ENCODE measurements around the gene CCBE1.

The CCBE1 gene

GRCh38 chr18:59500765-59501164, 196.5 kb downstream of the CCBE1 start:
- no peak for DNase-seq
- Histone ChIP-seq H3K27ac (ENCODE audit: insufficient read depth, low read length, poor library complexity, severe bottlenecking) (no peak overlapping the region), H3K27me3 (replicated peaks; ENCODE audit: control insufficient read depth, insufficient read depth, low read length, poor library complexity, severe bottlenecking) (no peaks in the 10 kb centered on the region), H3K9me3 (ENCODE audit: control insufficient read depth, low read length) (no peaks in the 10 kb centered on the region), H3K4me3 (ENCODE audit: insufficient read depth, low read depth, low read length, poor library complexity, severe bottlenecking) (no peak overlapping the region), H3K36me3 (ENCODE audit: control insufficient read depth, insufficient read depth, low read length) (no peaks in the 10 kb centered on the region), H3K4me1 (ENCODE audit: control insufficient read depth, insufficient read depth, low read length, poor library complexity, severe bottlenecking) (no peaks in the 10 kb centered on the region)

GRCh38 chr18:59498506-59499086, 198.6 kb downstream of the CCBE1 start:
- Histone ChIP-seq H3K36me3 (ENCODE audit: control insufficient read depth, insufficient read depth, low read length) (no peaks in the 10 kb centered on the region), H3K4me1 (ENCODE audit: control insufficient read depth, insufficient read depth, low read length, poor library complexity, severe bottlenecking) (no peaks in the 10 kb centered on the region), H3K9me3 (ENCODE audit: control insufficient read depth, low read length) (no peaks in the 10 kb centered on the region), H3K27ac (ENCODE audit: insufficient read depth, low read length, poor library complexity, severe bottlenecking) (no peak overlapping the region), H3K4me3 (ENCODE audit: insufficient read depth, low read depth, low read length, poor library complexity, severe bottlenecking) (no peak overlapping the region), H3K27me3 (replicated peaks; ENCODE audit: control insufficient read depth, insufficient read depth, low read length, poor library complexity, severe bottlenecking) (no peaks in the 10 kb centered on the region)
- no peak for DNase-seq

GRCh38 chr18:59492756-59493421, 204.3 kb downstream of the CCBE1 start:
- DNase-seq = no peak
- no peaks in the 10 kb centered on the region for H3K4me1 ChIP-seq (ENCODE audit: control insufficient read depth, insufficient read depth, low read length, poor library complexity, severe bottlenecking)
- H3K4me3 ChIP-seq (ENCODE audit: insufficient read depth, low read depth, low read length, poor library complexity, severe bottlenecking) = no peak overlapping the region
- H3K9me3 ChIP-seq (ENCODE audit: control insufficient read depth, low read length) = no peaks in the 10 kb centered on the region
- no peak overlapping the region for H3K27ac ChIP-seq (ENCODE audit: insufficient read depth, low read length, poor library complexity, severe bottlenecking)
- H3K27me3 ChIP-seq (replicated peaks; ENCODE audit: control insufficient read depth, insufficient read depth, low read length, poor library complexity, severe bottlenecking) = no peaks in the 10 kb centered on the region
- H3K36me3 ChIP-seq (ENCODE audit: control insufficient read depth, insufficient read depth, low read length) = no peaks in the 10 kb centered on the region

GRCh38 chr18:59488899-59489298, 208.3 kb downstream of the CCBE1 start:
- Histone ChIP-seq H3K27ac (ENCODE audit: insufficient read depth, low read length, poor library complexity, severe bottlenecking) (no peak overlapping the region), H3K4me1 (ENCODE audit: control insufficient read depth, insufficient read depth, low read length, poor library complexity, severe bottlenecking) (no peaks in the 10 kb centered on the region), H3K27me3 (replicated peaks; ENCODE audit: control insufficient read depth, insufficient read depth, low read length, poor library complexity, severe bottlenecking) (no peaks in the 10 kb centered on the region), H3K9me3 (ENCODE audit: control insufficient read depth, low read length) (no peaks in the 10 kb centered on the region), H3K4me3 (ENCODE audit: insufficient read depth, low read depth, low read length, poor library complexity, severe bottlenecking) (no peak overlapping the region), H3K36me3 (ENCODE audit: control insufficient read depth, insufficient read depth, low read length) (no peaks in the 10 kb centered on the region)
- DNase-seq = no peak

GRCh38 chr18:59485382-59485781, 211.8 kb downstream of the CCBE1 start:
- Histone ChIP-seq H3K27me3 (replicated peaks; ENCODE audit: control insufficient read depth, insufficient read depth, low read length, poor library complexity, severe bottlenecking) (no peaks in the 10 kb centered on the region), H3K4me1 (ENCODE audit: control insufficient read depth, insufficient read depth, low read length, poor library complexity, severe bottlenecking) (no peaks in the 10 kb centered on the region), H3K9me3 (ENCODE audit: control insufficient read depth, low read length) (no peaks in the 10 kb centered on the region), H3K4me3 (ENCODE audit: insufficient read depth, low read depth, low read length, poor library complexity, severe bottlenecking) (no peak overlapping the region), H3K27ac (ENCODE audit: insufficient read depth, low read length, poor library complexity, severe bottlenecking) (no peak overlapping the region), H3K36me3 (ENCODE audit: control insufficient read depth, insufficient read depth, low read length) (no peaks in the 10 kb centered on the region)
- no peak for DNase-seq

- no peaks in the 10 kb centered on the region for H3K4me1 ChIP-seq (ENCODE audit: control insufficient read depth, insufficient read depth, low read length, poor library complexity, severe bottlenecking)
- no peaks in the 10 kb centered on the region for H3K9me3 ChIP-seq (ENCODE audit: control insufficient read depth, low read length)
- H3K27ac ChIP-seq (ENCODE audit: insufficient read depth, low read length, poor library complexity, severe bottlenecking) = no peak overlapping the region
- DNase-seq = no peak
- no peaks in the 10 kb centered on the region for H3K36me3 ChIP-seq (ENCODE audit: control insufficient read depth, insufficient read depth, low read length)
- H3K27me3 ChIP-seq (replicated peaks; ENCODE audit: control insufficient read depth, insufficient read depth, low read length, poor library complexity, severe bottlenecking) = no peaks in the 10 kb centered on the region
- no peak overlapping the region for H3K4me3 ChIP-seq (ENCODE audit: insufficient read depth, low read depth, low read length, poor library complexity, severe bottlenecking)
Observed at GRCh38 chr18:59484561-59485328, 212.5 kb downstream of the CCBE1 start.

GRCh38 chr18:59484131-59484530, 213.1 kb downstream of the CCBE1 start:
- no peaks in the 10 kb centered on the region for H3K36me3 ChIP-seq (ENCODE audit: control insufficient read depth, insufficient read depth, low read length)
- H3K27me3 ChIP-seq (replicated peaks; ENCODE audit: control insufficient read depth, insufficient read depth, low read length, poor library complexity, severe bottlenecking) = no peaks in the 10 kb centered on the region
- H3K4me3 ChIP-seq (ENCODE audit: insufficient read depth, low read depth, low read length, poor library complexity, severe bottlenecking) = no peak overlapping the region
- H3K27ac ChIP-seq (ENCODE audit: insufficient read depth, low read length, poor library complexity, severe bottlenecking) = no peak overlapping the region
- no peaks in the 10 kb centered on the region for H3K4me1 ChIP-seq (ENCODE audit: control insufficient read depth, insufficient read depth, low read length, poor library complexity, severe bottlenecking)
- no peaks in the 10 kb centered on the region for H3K9me3 ChIP-seq (ENCODE audit: control insufficient read depth, low read length)
- DNase-seq = no peak

GRCh38 chr18:59481436-59481835, 215.8 kb downstream of the CCBE1 start:
- Histone ChIP-seq H3K4me3 (ENCODE audit: insufficient read depth, low read depth, low read length, poor library complexity, severe bottlenecking) (no peak overlapping the region), H3K9me3 (ENCODE audit: control insufficient read depth, low read length) (no peaks in the 10 kb centered on the region), H3K27ac (ENCODE audit: insufficient read depth, low read length, poor library complexity, severe bottlenecking) (no peak overlapping the region), H3K27me3 (replicated peaks; ENCODE audit: control insufficient read depth, insufficient read depth, low read length, poor library complexity, severe bottlenecking) (no peaks in the 10 kb centered on the region), H3K36me3 (ENCODE audit: control insufficient read depth, insufficient read depth, low read length) (no peaks in the 10 kb centered on the region), H3K4me1 (ENCODE audit: control insufficient read depth, insufficient read depth, low read length, poor library complexity, severe bottlenecking) (no peaks in the 10 kb centered on the region)
- DNase-seq = no peak

GRCh38 chr18:59479776-59480175, 217.4 kb downstream of the CCBE1 start:
- no peaks in the 10 kb centered on the region for H3K4me1 ChIP-seq (ENCODE audit: control insufficient read depth, insufficient read depth, low read length, poor library complexity, severe bottlenecking)
- H3K27ac ChIP-seq (ENCODE audit: insufficient read depth, low read length, poor library complexity, severe bottlenecking) = no peak overlapping the region
- H3K27me3 ChIP-seq (replicated peaks; ENCODE audit: control insufficient read depth, insufficient read depth, low read length, poor library complexity, severe bottlenecking) = no peaks in the 10 kb centered on the region
- no peaks in the 10 kb centered on the region for H3K36me3 ChIP-seq (ENCODE audit: control insufficient read depth, insufficient read depth, low read length)
- no peaks in the 10 kb centered on the region for H3K9me3 ChIP-seq (ENCODE audit: control insufficient read depth, low read length)
- no peak for DNase-seq
- H3K4me3 ChIP-seq (ENCODE audit: insufficient read depth, low read depth, low read length, poor library complexity, severe bottlenecking) = no peak overlapping the region

GRCh38 chr18:59478591-59478990, 218.6 kb downstream of the CCBE1 start:
- H3K36me3 ChIP-seq (ENCODE audit: control insufficient read depth, insufficient read depth, low read length) = no peaks in the 10 kb centered on the region
- no peaks in the 10 kb centered on the region for H3K4me1 ChIP-seq (ENCODE audit: control insufficient read depth, insufficient read depth, low read length, poor library complexity, severe bottlenecking)
- DNase-seq = no peak
- H3K4me3 ChIP-seq (ENCODE audit: insufficient read depth, low read depth, low read length, poor library complexity, severe bottlenecking) = no peak overlapping the region
- H3K27ac ChIP-seq (ENCODE audit: insufficient read depth, low read length, poor library complexity, severe bottlenecking) = no peak overlapping the region
- H3K9me3 ChIP-seq (ENCODE audit: control insufficient read depth, low read length) = no peaks in the 10 kb centered on the region
- no peaks in the 10 kb centered on the region for H3K27me3 ChIP-seq (replicated peaks; ENCODE audit: control insufficient read depth, insufficient read depth, low read length, poor library complexity, severe bottlenecking)
